Endothelial cell of umbilical vein (primary cell): ENCODE data around the gene APEX1. TPM values are rescaled to one million over a fixed set of nuclear protein-coding genes. Genes with fewer than 3 reads are reported as not detected.

ENCODE experiments used
- BruUV-seq: library from RNA; stranded (reverse); fragments of 400-500 nt; replicated peaks from 2 replicates; lab custom pipeline; 2021; lab: Mats Ljungman, UMichigan
- CTCF ChIA-PET: fragments of 300-600, 350-600 bp; sonication (Branson Sonifier 250); formaldehyde crosslinking; loops from one replicate; lab custom pipeline; 2021; ENCODE audit warnings: antibody characterized with exemption, inconsistent platforms; lab: Charles Lee
- POLR2A ChIA-PET: fragments of 300-600, 350-600 bp; sonication (Branson Sonifier 250); formaldehyde crosslinking; loops from one replicate; lab custom pipeline; 2021; ENCODE audit warnings: antibody characterized with exemption, inconsistent platforms; lab: Charles Lee
- DNase-seq: peaks from one replicate; pipeline ENCODE4 v3.0.0-alpha.2; 2011; ENCODE audit warnings: low read depth, low spot score
- FAIRE-seq: peaks from 2 replicates; lab custom pipeline; 2011; peaks lifted over from hg19 to GRCh38; lab: Jason Lieb, UNC
- H2AFZ ChIP-seq: 2 replicates; pipeline ENCODE4 v1.6.0; 2012; ENCODE audit warnings: low read depth, low read length, control low read depth, inconsistent platforms
- H3K27ac ChIP-seq: 2 replicates; pipeline ENCODE4 v1.5.1; 2011; ENCODE audit warnings: low read depth, mild to moderate bottlenecking, control low read depth, low read length, moderate library complexity; ENCODE audit not compliant: insufficient read depth
- H3K27me3 ChIP-seq, 2 experiments: 2 replicates each; pipeline versions ENCODE4 v1.6.0 to v1.6.1; 2011; ENCODE audit warnings: low read length in 2 of 2, mixed read lengths in 1 of 2; ENCODE audit not compliant: control insufficient read depth in 2 of 2, insufficient read depth in 2 of 2
- H3K36me3 ChIP-seq, 2 experiments: 2 replicates in 1 of 2; 3 replicates in 1 of 2; pipeline ENCODE4 v1.5.1; 2011; ENCODE audit warnings: low read length in 2 of 2, mild to moderate bottlenecking in 1 of 2, moderate library complexity in 1 of 2; ENCODE audit not compliant: control insufficient read depth in 2 of 2, insufficient read depth in 2 of 2; ENCODE audit errors: extremely low read depth in 1 of 2
- H3K4me1 ChIP-seq: 3 replicates; pipeline ENCODE4 v1.5.1; 2011; ENCODE audit warnings: mild to moderate bottlenecking, low read length; ENCODE audit not compliant: control insufficient read depth, insufficient read depth; ENCODE audit errors: extremely low read depth
- H3K4me2 ChIP-seq: 2 replicates; pipeline ENCODE4 v1.6.1; 2011; ENCODE audit warnings: low read length, control low read depth, mixed read lengths; ENCODE audit not compliant: insufficient read depth
- H3K4me3 ChIP-seq, 3 experiments: fragments of 200-600 bp in 1 of 3; sonication (generic), shearing (Covaris generic) in 1 of 3; replicated peaks in 1 of 3; 2 replicates each; pipeline ENCODE4 v1.5.1; 2011 to 2016; ENCODE audit warnings: control low read depth in 3 of 3, low read length in 3 of 3, mild to moderate bottlenecking in 2 of 3, inconsistent platforms in 1 of 3, low read depth in 1 of 3, moderate library complexity in 1 of 3; ENCODE audit not compliant: insufficient read depth in 1 of 3
- H3K79me2 ChIP-seq: 2 replicates; pipeline ENCODE4 v1.6.0; 2012; ENCODE audit warnings: low read length, inconsistent platforms; ENCODE audit not compliant: control insufficient read depth, insufficient read depth
- H3K9ac ChIP-seq: replicated peaks from 2 replicates; pipeline ENCODE3; 2011; ENCODE audit warnings: low read length, control low read depth; ENCODE audit not compliant: insufficient read depth; ENCODE audit errors: extremely low read depth
- H3K9me1 ChIP-seq: replicated peaks from 3 replicates; pipeline ENCODE4 v1.6.0; 2011; ENCODE audit warnings: mild to moderate bottlenecking, low read length; ENCODE audit not compliant: control insufficient read depth, insufficient read depth; ENCODE audit errors: extremely low read depth
- H3K9me3 ChIP-seq: replicated peaks from 2 replicates; pipeline ENCODE4 v1.5.1; 2012; ENCODE audit warnings: low read length, inconsistent platforms; ENCODE audit not compliant: control insufficient read depth, insufficient read depth
- H4K20me1 ChIP-seq: replicated peaks from 2 replicates; pipeline ENCODE3; 2011; ENCODE audit warnings: mild to moderate bottlenecking, low read length; ENCODE audit not compliant: control insufficient read depth, insufficient read depth; ENCODE audit errors: extremely low read depth
- EZH2 ChIP-seq: IDR thresholded peaks from 2 replicates; pipeline ENCODE4 v1.6.1; 2012; ENCODE audit warnings: borderline replicate concordance, low read depth, mild to moderate bottlenecking, moderate library complexity, low read length, inconsistent platforms; ENCODE audit not compliant: severe bottlenecking
- FOS ChIP-seq: IDR thresholded peaks from 2 replicates; pipeline ENCODE4 v1.6.1; 2011; ENCODE audit warnings: mild to moderate bottlenecking, low read length, moderate library complexity, borderline replicate concordance; ENCODE audit not compliant: insufficient read depth
- GATA2 ChIP-seq: IDR thresholded peaks from 2 replicates; pipeline ENCODE4 v1.7.0; 2011; ENCODE audit warnings: low read depth, mild to moderate bottlenecking, moderate library complexity, mixed read lengths, low read length; ENCODE audit not compliant: insufficient read length, insufficient read depth
- JUN ChIP-seq: IDR thresholded peaks from 2 replicates; pipeline ENCODE4 v1.6.1; 2011; ENCODE audit warnings: borderline replicate concordance, low read depth; ENCODE audit not compliant: insufficient read length, insufficient read depth
- MYC ChIP-seq: IDR thresholded peaks from one replicate; pipeline ENCODE4 v1.6.1; 2011; ENCODE audit warnings: mild to moderate bottlenecking, low read depth, low read length
- POLR2A ChIP-seq: IDR thresholded peaks from 2 replicates; pipeline ENCODE4 v1.6.1; 2012; ENCODE audit warnings: low read depth, mild to moderate bottlenecking, control low read depth, low read length
- POLR2AphosphoS5 ChIP-seq: IDR thresholded peaks from 2 replicates; pipeline ENCODE4 v1.6.1; 2012; ENCODE audit warnings: low read depth, mild to moderate bottlenecking, control low read depth, low read length, moderate library complexity; ENCODE audit not compliant: insufficient read depth
- dilution Hi-C: fragments of 300-500 bp; cut with MboI; formaldehyde crosslinking; loops from one replicate; pipeline ENCODE4 v1.15.0; 2019; ENCODE audit warnings: low sequenced_read_pairs; ENCODE audit not compliant: extremely low pct_ligation_motif_present
- intact Hi-C: fragments of 100-400 bp; cut with micrococcal nuclease; formaldehyde crosslinking; loops from one replicate; pipeline ENCODE4 v1.10.0; 2022
- polyA plus RNA-seq, 4 experiments: library from polyadenylated mRNA; depleted of rRNA in 3 of 4; stranded (reverse) in 3 of 4; unstranded in 1 of 4; fragments of >200 nt; gene quantifications; 2 replicates each; pipeline versions ENCODE4 v1.2.1 to v1.2.3, GENCODE V29; 2011 to 2012; ENCODE audit warnings: missing spikeins in 1 of 4
- total RNA-seq: library from RNA; stranded (reverse); gene quantifications from 2 replicates; pipeline ENCODE4 v1.2.3, GENCODE V29; 2021
- TF ChIP-seq, protein P1 (sequence below), 2 donors: IDR thresholded peaks; 1 replicate in 1 of 2; 2 replicates in 1 of 2; pipeline ENCODE4 v1.5.1; 2011; ENCODE audit warnings: low read length in 2 of 2, mild to moderate bottlenecking in 2 of 2, moderate library complexity in 2 of 2, control low read depth in 1 of 2, inconsistent platforms in 1 of 2, low read depth in 1 of 2; ENCODE audit not compliant: insufficient read depth in 1 of 2; ENCODE audit errors: extremely low read depth in 1 of 2
- TF ChIP-seq, protein P2 (sequence below): IDR thresholded peaks from 2 replicates; pipeline ENCODE4 v1.6.1; 2011; ENCODE audit not compliant: insufficient read depth, insufficient read length

Gene APEX1
- total and polyA plus RNA-seq, 2 donors (not counting 3 experiments of a cell fraction or from before 2014, with no cell fraction given): 231 to 304 TPM

- dilution Hi-C loops: no loop called here
- intact Hi-C loops: no loop called here
- H4K20me1 ChIP-seq: no peaks in the 10 kb centered on the region
- ChIA-PET POLR2A (interaction anchor here (0.6 kb wide), 1 partner anchor 66 kb away, joined by 4 read pairs; no protein-coding TSS in a partner anchor), CTCF (no interaction called here)
- H3K9me3 ChIP-seq: no peaks in the 10 kb centered on the region
- no peak overlapping the region for H2AFZ ChIP-seq
- peaks cover 2 to 3% of the 10 kb centered on the region in 2 experiments for H3K27me3 ChIP-seq
- no peaks in the 10 kb centered on the region for H3K9me1 ChIP-seq
- DNase-seq: peak; percentile 75
- H3K27ac ChIP-seq: no peak overlapping the region
- H3K4me2 ChIP-seq: no peak overlapping the region
- no peak overlapping the region for H3K9ac ChIP-seq
- no peaks in the 10 kb centered on the region for H3K79me2 ChIP-seq
- no peaks in the 10 kb centered on the region for H3K36me3 ChIP-seq
- BruUV-seq: no TSS peak
- peaks cover 8% of the 10 kb centered on the region for H3K4me1 ChIP-seq
- no peak for TF ChIP-seq GATA2
- TF ChIP-seq JUN: no peak
- TF ChIP-seq, protein P1, sequence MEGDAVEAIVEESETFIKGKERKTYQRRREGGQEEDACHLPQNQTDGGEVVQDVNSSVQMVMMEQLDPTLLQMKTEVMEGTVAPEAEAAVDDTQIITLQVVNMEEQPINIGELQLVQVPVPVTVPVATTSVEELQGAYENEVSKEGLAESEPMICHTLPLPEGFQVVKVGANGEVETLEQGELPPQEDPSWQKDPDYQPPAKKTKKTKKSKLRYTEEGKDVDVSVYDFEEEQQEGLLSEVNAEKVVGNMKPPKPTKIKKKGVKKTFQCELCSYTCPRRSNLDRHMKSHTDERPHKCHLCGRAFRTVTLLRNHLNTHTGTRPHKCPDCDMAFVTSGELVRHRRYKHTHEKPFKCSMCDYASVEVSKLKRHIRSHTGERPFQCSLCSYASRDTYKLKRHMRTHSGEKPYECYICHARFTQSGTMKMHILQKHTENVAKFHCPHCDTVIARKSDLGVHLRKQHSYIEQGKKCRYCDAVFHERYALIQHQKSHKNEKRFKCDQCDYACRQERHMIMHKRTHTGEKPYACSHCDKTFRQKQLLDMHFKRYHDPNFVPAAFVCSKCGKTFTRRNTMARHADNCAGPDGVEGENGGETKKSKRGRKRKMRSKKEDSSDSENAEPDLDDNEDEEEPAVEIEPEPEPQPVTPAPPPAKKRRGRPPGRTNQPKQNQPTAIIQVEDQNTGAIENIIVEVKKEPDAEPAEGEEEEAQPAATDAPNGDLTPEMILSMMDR (IDR thresholded peaks at IDR 0.05; ENCODE audit: extremely low read depth in 1 of 2, insufficient read depth in 1 of 2, low read depth in 1 of 2, low read length in 2 of 2): no peak
- no peak for TF ChIP-seq MYC
- TF ChIP-seq EZH2: no peak
- no peak for TF ChIP-seq FOS
- TF ChIP-seq POLR2A: no peak
- TF ChIP-seq, protein P2, sequence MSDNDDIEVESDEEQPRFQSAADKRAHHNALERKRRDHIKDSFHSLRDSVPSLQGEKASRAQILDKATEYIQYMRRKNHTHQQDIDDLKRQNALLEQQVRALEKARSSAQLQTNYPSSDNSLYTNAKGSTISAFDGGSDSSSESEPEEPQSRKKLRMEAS: no peak
- no peak for TF ChIP-seq POLR2AphosphoS5
- FAIRE-seq: peak; percentile 76
- H3K4me3 ChIP-seq: no peak overlapping the region
Measured at GRCh38 chr14:20440882-20441281, 14.1 kb upstream of the APEX1 start.
